ENCODE data around the gene ZNF226.
"Not testable (repeated sequence)": the region's sequence is repeated elsewhere in the genome, so short reads cannot be mapped to it uniquely, and the experiment has no call there.

ZNF226 gene

GRCh38 chr19:44164673-44165512, at the start of gene ZNF226:
TSS of gene ZNF226 (plus strand) at chr19:44165100. CDS start at chr19:44170081, 4,981 bp downstream.
- TF ChIP-seq CTCF (IDR thresholded peaks at IDR 0.05; ENCODE audit: insufficient read depth, low read length, poor library complexity, severe bottlenecking) (no peak), EZH2phosphoT487 (conservative IDR thresholded peaks at IDR 0.05; ENCODE audit: low read length) (no peak)
- Histone ChIP-seq H4K20me1 (ENCODE audit: low read depth, low read length) (no peaks in the 10 kb centered on the region), H3K4me3 (ENCODE audit: insufficient read depth, low read length, poor library complexity, severe bottlenecking) (peak within 1 kb of the TSS; percentile 67)

GRCh38 chr19:44121162-44121561, 43.7 kb upstream of the ZNF226 start:
- not testable (repeated sequence) for H4K20me1 ChIP-seq (ENCODE audit: low read depth, low read length); H2AFZ ChIP-seq (ENCODE audit: low read depth, low read length, severe bottlenecking); H3K4me2 ChIP-seq (ENCODE audit: low read depth, low read length, poor library complexity, severe bottlenecking); H3K9me3 ChIP-seq (ENCODE audit: insufficient read depth, low read length); H3K4me3 ChIP-seq (ENCODE audit: insufficient read depth, low read length, poor library complexity, severe bottlenecking); H3K9ac ChIP-seq (ENCODE audit: low read length); H3K79me2 ChIP-seq (ENCODE audit: insufficient read depth, low read length); H3F3A ChIP-seq (ENCODE audit: insufficient read depth); H3K9me2 ChIP-seq (replicated peaks; ENCODE audit: insufficient read depth, low read length); H3K27me3 ChIP-seq (ENCODE audit: low read length); H3K27ac ChIP-seq (ENCODE audit: low read depth, low read length)
- peaks cover 11% of the 10 kb centered on the region; the same call in 1 of the 2 replicates for H3K36me3 ChIP-seq (ENCODE audit: low read length)

More at GRCh38 chr19:44164673-44165512, at the start of gene ZNF226:
- no peaks in the 10 kb centered on the region for H3F3A ChIP-seq (ENCODE audit: insufficient read depth)
- H3K27me3 ChIP-seq (ENCODE audit: low read length) = no peaks in the 10 kb centered on the region
- H3K9ac ChIP-seq (ENCODE audit: low read length) = peak within 1 kb of the TSS; percentile 66
- H3K79me2 ChIP-seq (ENCODE audit: insufficient read depth, low read length) = 0 out of 2 replicates have a peak, but pooled peaks cover 3% of the 10 kb centered on the region
- peaks cover 2% of the 10 kb centered on the region; the same call in 1 of the 2 replicates for H3K36me3 ChIP-seq (ENCODE audit: low read length)
- H3K4me2 ChIP-seq (ENCODE audit: low read depth, low read length, poor library complexity, severe bottlenecking) = peak within 1 kb of the TSS; percentile 85
- H2AFZ ChIP-seq (ENCODE audit: low read depth, low read length, severe bottlenecking) = peak within 1 kb of the TSS; percentile 76
- peak within 1 kb of the TSS; percentile 31 for H3K27ac ChIP-seq (ENCODE audit: low read depth, low read length)
- H3K9me2 ChIP-seq (replicated peaks; ENCODE audit: insufficient read depth, low read length) = no peaks in the 10 kb centered on the region
- no peaks in the 10 kb centered on the region for H3K9me3 ChIP-seq (ENCODE audit: insufficient read depth, low read length)

- peaks cover 5% of the 10 kb centered on the region; the same call in 1 of the 2 replicates for H3K9me3 ChIP-seq (ENCODE audit: insufficient read depth, low read length)
- H3K27ac ChIP-seq (ENCODE audit: low read depth, low read length) = no peak overlapping the region
- peaks cover 34% of the 10 kb centered on the region for H3K36me3 ChIP-seq (ENCODE audit: low read length)
- no peak for TF ChIP-seq EZH2phosphoT487 (conservative IDR thresholded peaks at IDR 0.05; ENCODE audit: low read length)
- TF ChIP-seq CTCF (IDR thresholded peaks at IDR 0.05; ENCODE audit: insufficient read depth, low read length, poor library complexity, severe bottlenecking) = no peak
- H3K27me3 ChIP-seq (ENCODE audit: low read length) = no peaks in the 10 kb centered on the region
- H3K79me2 ChIP-seq (ENCODE audit: insufficient read depth, low read length) = no peaks in the 10 kb centered on the region
- no peak overlapping the region for H3K4me3 ChIP-seq (ENCODE audit: insufficient read depth, low read length, poor library complexity, severe bottlenecking)
- no peaks in the 10 kb centered on the region for H4K20me1 ChIP-seq (ENCODE audit: low read depth, low read length)
- no peaks in the 10 kb centered on the region for H3F3A ChIP-seq (ENCODE audit: insufficient read depth)
- no peak overlapping the region for H3K4me2 ChIP-seq (ENCODE audit: low read depth, low read length, poor library complexity, severe bottlenecking)
- H2AFZ ChIP-seq (ENCODE audit: low read depth, low read length, severe bottlenecking) = no peak overlapping the region
- no peaks in the 10 kb centered on the region for H3K9me2 ChIP-seq (replicated peaks; ENCODE audit: insufficient read depth, low read length)
- no peak overlapping the region for H3K9ac ChIP-seq (ENCODE audit: low read length)
Observed at GRCh38 chr19:44131955-44132354, 32.9 kb upstream of the ZNF226 start.

Data from SU-DHL-6 (cell line).